Liver (tissue), 9 donors: Measurements from ENCODE around the gene XYLT1. TPM values are rescaled to one million over a fixed set of nuclear protein-coding genes. Genes with fewer than 3 reads are reported as not detected.

Source experiments
- DNase-seq: peaks from one replicate; pipeline ENCODE4 v3.0.0-alpha.2; 2017; ENCODE audit warnings: low spot score
- H3K27ac ChIP-seq, 2 donors: one replicate each; pipeline ENCODE4 v1.7.0; 2013; ENCODE audit warnings: inconsistent platforms in 2 of 2, low read length in 2 of 2, control low read depth in 1 of 2, low read depth in 1 of 2, mild to moderate bottlenecking in 1 of 2
- H3K27me3 ChIP-seq, 4 donors: one replicate each; pipeline versions ENCODE4 v1.6.1 to v1.7.0; 2013; ENCODE audit warnings: low read length in 3 of 4, inconsistent platforms in 1 of 4, mild to moderate bottlenecking in 1 of 4, moderate library complexity in 1 of 4; ENCODE audit not compliant: control insufficient read depth in 4 of 4, insufficient read depth in 4 of 4
- H3K36me3 ChIP-seq, 4 donors: one replicate each; pipeline versions ENCODE4 v1.6.1 to v1.7.0; 2013; ENCODE audit warnings: low read length in 3 of 4, mild to moderate bottlenecking in 3 of 4, low read depth in 1 of 4, moderate library complexity in 1 of 4; ENCODE audit not compliant: control insufficient read depth in 4 of 4, insufficient read depth in 3 of 4
- H3K4me1 ChIP-seq, 4 donors: one replicate each; pipeline versions ENCODE4 v1.6.1 to v1.7.0; 2013; ENCODE audit warnings: low read length in 3 of 4, mild to moderate bottlenecking in 3 of 4, moderate library complexity in 1 of 4; ENCODE audit not compliant: control insufficient read depth in 4 of 4, insufficient read depth in 4 of 4
- H3K4me3 ChIP-seq, 3 donors: one replicate each; pipeline versions ENCODE4 v1.6.1 to v1.7.0; 2013; ENCODE audit warnings: low read length in 3 of 3, control low read depth in 1 of 3, low read depth in 1 of 3, mild to moderate bottlenecking in 1 of 3
- H3K9ac ChIP-seq, 2 donors: one replicate each; pipeline ENCODE4 v1.7.0; 2013; ENCODE audit warnings: low read length in 2 of 2, mild to moderate bottlenecking in 2 of 2, moderate library complexity in 2 of 2, control low read depth in 1 of 2, low read depth in 1 of 2
- H3K9me3 ChIP-seq, 4 donors: one replicate each; pipeline versions ENCODE4 v1.6.1 to v1.7.0; 2013; ENCODE audit warnings: low read length in 3 of 4; ENCODE audit not compliant: control insufficient read depth in 4 of 4
- EGR1 ChIP-seq, 2 donors: IDR thresholded peaks; 2 replicates each; pipeline ENCODE4 v1.6.1; 2016 to 2018; ENCODE audit warnings: antibody characterized with exemption in 2 of 2, low read depth in 2 of 2
- FOXA1 ChIP-seq: IDR thresholded peaks from 2 replicates; pipeline ENCODE4 v1.6.1; 2016; ENCODE audit warnings: antibody characterized with exemption
- FOXA2 ChIP-seq: IDR thresholded peaks from 2 replicates; pipeline ENCODE4 v1.6.1; 2016; ENCODE audit warnings: antibody characterized with exemption
- HNF4A ChIP-seq, 2 donors: conservative IDR thresholded peaks; 2 replicates each; pipeline ENCODE4 v1.6.1; 2016; ENCODE audit warnings: antibody characterized with exemption in 2 of 2, mild to moderate bottlenecking in 2 of 2
- HNF4G ChIP-seq: IDR thresholded peaks from 2 replicates; pipeline ENCODE4 v1.6.1; 2016; ENCODE audit warnings: antibody characterized with exemption
- RXRA ChIP-seq, 2 donors: IDR thresholded peaks; 2 replicates each; pipeline ENCODE4 v1.6.1; 2017 to 2018; ENCODE audit warnings: antibody characterized with exemption in 2 of 2, mild to moderate bottlenecking in 1 of 2
- SP1 ChIP-seq: IDR thresholded peaks from 2 replicates; pipeline ENCODE4 v1.6.1; 2018; ENCODE audit warnings: antibody characterized with exemption, mild to moderate bottlenecking
- TAF1 ChIP-seq: conservative IDR thresholded peaks from 2 replicates; pipeline ENCODE4 v1.6.1; 2016; ENCODE audit warnings: antibody characterized with exemption, mild to moderate bottlenecking
- YY1 ChIP-seq: IDR thresholded peaks from 2 replicates; pipeline ENCODE4 v1.6.1; 2016; ENCODE audit warnings: antibody characterized with exemption, mild to moderate bottlenecking
- WGBS: extraction: QIAGEN DNeasy Blood & Tissue Kit; methylation state at CpG from one replicate; pipeline ENCODE4 v1.1.7; 2013; 5-methylcytosine and 5-hydroxymethylcytosine counted together
- polyA plus RNA-seq, 2 donors: library from polyadenylated mRNA; stranded (reverse) in 1 of 2; unstranded in 1 of 2; fragments of 200-250 nt in 1 of 2; fragments of >200 nt in 1 of 2; fragmentation: Nextera tagmentation in 1 of 2; extraction: Ambion mirVana in 1 of 2; gene quantifications; one replicate each; pipeline versions ENCODE4 v1.2.1 to v1.2.3, GENCODE V29; 2013 to 2015
- total RNA-seq, 2 donors: library from RNA; depleted of rRNA; stranded (reverse); fragments of >200 nt; gene quantifications; one replicate each; pipeline ENCODE4 v1.2.3, GENCODE V29; 2014
- TF ChIP-seq, protein P1 (sequence below): fragments of 150-350 bp; IDR thresholded peaks from 2 replicates; pipeline ENCODE4 v1.5.1; 2017; ENCODE audit warnings: improper control_type of control experiment, low read depth, low read length; ENCODE audit not compliant: missing input control
- TF ChIP-seq, protein P2 (sequence below): IDR thresholded peaks from 2 replicates; pipeline ENCODE4 v1.6.1; 2016; ENCODE audit warnings: antibody characterized with exemption
- TF ChIP-seq, protein P3 (sequence below): IDR thresholded peaks from 2 replicates; pipeline ENCODE4 v1.6.1; 2016; ENCODE audit warnings: antibody characterized with exemption, mild to moderate bottlenecking
- donor health status: healthy.
- donor health status: healthy.
- donor health status: healthy.
- donor health status: healthy.
- donor health status: healthy.

XYLT1 gene
- total and polyA plus RNA-seq, 4 donors = 0.25 to 2.3 (median 0.53) TPM

DNA sequence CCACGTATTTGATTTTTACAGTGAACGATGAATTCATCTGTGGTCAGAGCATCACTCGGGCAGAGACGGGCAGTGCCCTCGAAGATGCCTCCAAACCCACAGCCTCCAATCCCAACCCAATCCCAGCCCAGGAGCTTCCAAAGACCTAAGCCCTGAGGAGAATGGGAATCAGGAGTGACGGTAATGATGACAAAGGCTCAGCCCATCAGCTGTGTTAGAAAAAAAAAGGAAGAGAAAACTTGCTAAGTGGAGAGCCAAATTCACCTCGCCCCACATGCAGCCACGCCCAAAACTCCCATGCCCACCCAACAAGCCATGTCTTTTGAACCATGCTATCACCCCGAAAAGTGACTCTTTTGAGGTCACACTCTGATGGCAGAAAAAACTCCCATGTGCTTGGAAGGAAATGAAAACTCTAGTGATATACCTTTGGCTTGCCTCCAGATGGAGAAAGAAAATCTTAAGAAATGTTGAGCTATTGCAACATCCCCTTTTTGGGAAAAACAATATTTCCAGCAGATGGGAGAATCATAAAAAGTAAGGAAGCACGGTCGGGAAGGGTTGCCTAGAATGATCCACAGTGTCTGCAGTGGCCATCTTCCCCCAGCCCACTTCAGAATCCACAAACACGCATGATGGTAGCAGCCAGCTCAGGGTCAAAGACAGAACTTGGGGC is 37.7 kb downstream of the XYLT1 start:
- H3K9me3 ChIP-seq = no peaks in the 10 kb centered on the region
- TF ChIP-seq, protein P1, sequence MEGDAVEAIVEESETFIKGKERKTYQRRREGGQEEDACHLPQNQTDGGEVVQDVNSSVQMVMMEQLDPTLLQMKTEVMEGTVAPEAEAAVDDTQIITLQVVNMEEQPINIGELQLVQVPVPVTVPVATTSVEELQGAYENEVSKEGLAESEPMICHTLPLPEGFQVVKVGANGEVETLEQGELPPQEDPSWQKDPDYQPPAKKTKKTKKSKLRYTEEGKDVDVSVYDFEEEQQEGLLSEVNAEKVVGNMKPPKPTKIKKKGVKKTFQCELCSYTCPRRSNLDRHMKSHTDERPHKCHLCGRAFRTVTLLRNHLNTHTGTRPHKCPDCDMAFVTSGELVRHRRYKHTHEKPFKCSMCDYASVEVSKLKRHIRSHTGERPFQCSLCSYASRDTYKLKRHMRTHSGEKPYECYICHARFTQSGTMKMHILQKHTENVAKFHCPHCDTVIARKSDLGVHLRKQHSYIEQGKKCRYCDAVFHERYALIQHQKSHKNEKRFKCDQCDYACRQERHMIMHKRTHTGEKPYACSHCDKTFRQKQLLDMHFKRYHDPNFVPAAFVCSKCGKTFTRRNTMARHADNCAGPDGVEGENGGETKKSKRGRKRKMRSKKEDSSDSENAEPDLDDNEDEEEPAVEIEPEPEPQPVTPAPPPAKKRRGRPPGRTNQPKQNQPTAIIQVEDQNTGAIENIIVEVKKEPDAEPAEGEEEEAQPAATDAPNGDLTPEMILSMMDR = no peak
- TF ChIP-seq SP1 (no peak), FOXA2 (no peak), TAF1 (no peak), RXRA (IDR thresholded peaks at IDR 0.05) (no peak), FOXA1 (no peak), HNF4G (no peak), HNF4A (conservative IDR thresholded peaks at IDR 0.05) (no peak), EGR1 (IDR thresholded peaks at IDR 0.05; ENCODE audit: low read depth in 2 of 2) (no peak), YY1 (no peak)
- TF ChIP-seq, protein P2, sequence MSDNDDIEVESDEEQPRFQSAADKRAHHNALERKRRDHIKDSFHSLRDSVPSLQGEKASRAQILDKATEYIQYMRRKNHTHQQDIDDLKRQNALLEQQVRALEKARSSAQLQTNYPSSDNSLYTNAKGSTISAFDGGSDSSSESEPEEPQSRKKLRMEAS = no peak
- TF ChIP-seq, protein P3, sequence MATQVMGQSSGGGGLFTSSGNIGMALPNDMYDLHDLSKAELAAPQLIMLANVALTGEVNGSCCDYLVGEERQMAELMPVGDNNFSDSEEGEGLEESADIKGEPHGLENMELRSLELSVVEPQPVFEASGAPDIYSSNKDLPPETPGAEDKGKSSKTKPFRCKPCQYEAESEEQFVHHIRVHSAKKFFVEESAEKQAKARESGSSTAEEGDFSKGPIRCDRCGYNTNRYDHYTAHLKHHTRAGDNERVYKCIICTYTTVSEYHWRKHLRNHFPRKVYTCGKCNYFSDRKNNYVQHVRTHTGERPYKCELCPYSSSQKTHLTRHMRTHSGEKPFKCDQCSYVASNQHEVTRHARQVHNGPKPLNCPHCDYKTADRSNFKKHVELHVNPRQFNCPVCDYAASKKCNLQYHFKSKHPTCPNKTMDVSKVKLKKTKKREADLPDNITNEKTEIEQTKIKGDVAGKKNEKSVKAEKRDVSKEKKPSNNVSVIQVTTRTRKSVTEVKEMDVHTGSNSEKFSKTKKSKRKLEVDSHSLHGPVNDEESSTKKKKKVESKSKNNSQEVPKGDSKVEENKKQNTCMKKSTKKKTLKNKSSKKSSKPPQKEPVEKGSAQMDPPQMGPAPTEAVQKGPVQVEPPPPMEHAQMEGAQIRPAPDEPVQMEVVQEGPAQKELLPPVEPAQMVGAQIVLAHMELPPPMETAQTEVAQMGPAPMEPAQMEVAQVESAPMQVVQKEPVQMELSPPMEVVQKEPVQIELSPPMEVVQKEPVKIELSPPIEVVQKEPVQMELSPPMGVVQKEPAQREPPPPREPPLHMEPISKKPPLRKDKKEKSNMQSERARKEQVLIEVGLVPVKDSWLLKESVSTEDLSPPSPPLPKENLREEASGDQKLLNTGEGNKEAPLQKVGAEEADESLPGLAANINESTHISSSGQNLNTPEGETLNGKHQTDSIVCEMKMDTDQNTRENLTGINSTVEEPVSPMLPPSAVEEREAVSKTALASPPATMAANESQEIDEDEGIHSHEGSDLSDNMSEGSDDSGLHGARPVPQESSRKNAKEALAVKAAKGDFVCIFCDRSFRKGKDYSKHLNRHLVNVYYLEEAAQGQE = no peak
- H3K9ac ChIP-seq = no peak overlapping the region
- H3K27ac ChIP-seq = no peak overlapping the region
- 72% methylated on average over 12 of the region's 12 CpGs for WGBS
- no peaks in the 10 kb centered on the region for H3K4me1 ChIP-seq
- no peak overlapping the region for H3K4me3 ChIP-seq
- H3K27me3 ChIP-seq = no peaks in the 10 kb centered on the region
- DNase-seq = no peak
- no peaks in the 10 kb centered on the region for H3K36me3 ChIP-seq

DNA sequence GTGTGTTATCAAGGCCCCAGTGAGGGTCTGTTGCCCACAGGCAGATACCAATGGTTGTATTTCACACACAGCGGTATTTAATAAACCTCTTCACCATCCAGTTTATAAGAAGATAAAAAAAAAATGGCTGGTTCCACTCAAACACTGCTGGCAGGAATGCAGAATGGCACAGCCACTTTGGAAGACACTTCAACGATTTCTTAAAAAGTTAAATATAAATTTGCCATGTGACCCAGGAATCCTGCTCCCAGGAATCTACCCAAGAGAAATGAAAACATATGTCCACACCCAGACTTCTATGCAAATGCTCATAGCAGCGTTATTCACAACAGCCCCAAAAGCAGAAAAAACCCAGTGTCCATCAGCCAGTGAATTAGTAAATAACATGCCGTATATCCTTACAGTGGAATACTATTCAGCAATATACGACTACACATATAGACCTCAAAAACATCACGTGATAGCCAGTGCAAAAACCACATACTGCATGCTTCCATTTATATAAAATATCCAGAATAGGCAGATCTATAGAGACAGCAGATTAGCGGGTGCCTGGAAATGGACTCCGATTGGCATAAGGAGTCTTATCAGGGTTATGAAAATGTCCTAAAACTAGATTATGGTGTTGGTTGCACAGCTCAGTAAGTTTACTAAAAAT is 38.7 kb downstream of the XYLT1 start:
- no peak overlapping the region for H3K4me3 ChIP-seq
- H3K27ac ChIP-seq = no peak overlapping the region
- TF ChIP-seq, protein P2 = no peak
- TF ChIP-seq RXRA (IDR thresholded peaks at IDR 0.05) (no peak), SP1 (no peak)
- H3K4me1 ChIP-seq = no peaks in the 10 kb centered on the region
- H3K9ac ChIP-seq = no peak overlapping the region
- H3K27me3 ChIP-seq = no peaks in the 10 kb centered on the region
- DNase-seq = no peak
- H3K9me3 ChIP-seq = no peaks in the 10 kb centered on the region
- H3K36me3 ChIP-seq = no peaks in the 10 kb centered on the region
- 81% methylated on average over 8 of the region's 8 CpGs for WGBS
